Activated T-cell treated with anti-CD3 and anti-CD28 coated beads, Interleukin-2, amount 50 U/mL, for 24 hours (primary cell): Measurements from ENCODE around the gene SREBF2.
"Not testable (repeated sequence)": the region's sequence is repeated elsewhere in the genome, so short reads cannot be mapped to it uniquely, and the experiment has no call there.

Source experiments
- DNase-seq: peaks from one replicate; pipeline ENCODE4 v3.0.0-alpha.2; 2020
- H3K27ac Mint-ChIP-seq: 2 replicates; pipeline ENCODE4 v1.8.0; 2020; ENCODE audit warnings: mild to moderate bottlenecking, mixed read lengths
- H3K27me3 Mint-ChIP-seq: 2 replicates; pipeline ENCODE4 v1.8.0; 2020; ENCODE audit warnings: mixed read lengths
- H3K36me3 Mint-ChIP-seq: 2 replicates; pipeline ENCODE4 v1.8.0; 2020; ENCODE audit warnings: low read depth, mixed read lengths
- H3K4me1 Mint-ChIP-seq: 2 replicates; pipeline ENCODE4 v1.8.0; 2020; ENCODE audit warnings: low read depth, mixed read lengths
- H3K4me3 Mint-ChIP-seq: 2 replicates; pipeline ENCODE4 v1.8.0; 2020; ENCODE audit warnings: mild to moderate bottlenecking, moderate library complexity, mixed read lengths
- H3K9me3 Mint-ChIP-seq: 2 replicates; pipeline ENCODE4 v1.8.0; 2020; ENCODE audit warnings: mixed read lengths

Gene SREBF2

DNA sequence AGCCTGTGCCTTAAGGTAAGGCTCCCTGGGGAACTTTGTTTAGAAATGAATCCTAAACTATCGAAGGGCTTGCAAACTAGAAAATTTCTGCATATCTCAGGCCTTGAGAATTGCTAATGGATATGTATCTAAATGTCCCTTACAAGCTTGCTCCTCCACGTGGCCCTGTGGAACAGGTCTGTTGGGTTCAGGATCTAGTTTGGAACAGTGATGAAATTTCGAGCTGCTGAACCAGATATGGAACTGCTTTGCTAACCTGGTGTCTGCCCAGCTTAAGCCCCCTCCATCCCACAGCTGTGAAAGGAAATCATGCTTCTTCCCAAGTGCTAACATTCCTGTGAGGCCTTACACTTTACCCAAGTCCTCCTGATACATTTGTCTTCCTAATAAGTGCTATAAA lies 11.6 kb downstream of the SREBF2 start:
- H3K4me1 Mint-ChIP-seq, result peaks cover 87% of the 10 kb centered on the region
- DNase-seq, result no peak
- no peaks in the 10 kb centered on the region for H3K27me3 Mint-ChIP-seq
- peak overlapping the region; percentile 94 for H3K27ac Mint-ChIP-seq
- no peaks in the 10 kb centered on the region for H3K9me3 Mint-ChIP-seq
- H3K4me3 Mint-ChIP-seq, result no peak overlapping the region
- H3K36me3 Mint-ChIP-seq, result peaks cover 68% of the 10 kb centered on the region

DNA sequence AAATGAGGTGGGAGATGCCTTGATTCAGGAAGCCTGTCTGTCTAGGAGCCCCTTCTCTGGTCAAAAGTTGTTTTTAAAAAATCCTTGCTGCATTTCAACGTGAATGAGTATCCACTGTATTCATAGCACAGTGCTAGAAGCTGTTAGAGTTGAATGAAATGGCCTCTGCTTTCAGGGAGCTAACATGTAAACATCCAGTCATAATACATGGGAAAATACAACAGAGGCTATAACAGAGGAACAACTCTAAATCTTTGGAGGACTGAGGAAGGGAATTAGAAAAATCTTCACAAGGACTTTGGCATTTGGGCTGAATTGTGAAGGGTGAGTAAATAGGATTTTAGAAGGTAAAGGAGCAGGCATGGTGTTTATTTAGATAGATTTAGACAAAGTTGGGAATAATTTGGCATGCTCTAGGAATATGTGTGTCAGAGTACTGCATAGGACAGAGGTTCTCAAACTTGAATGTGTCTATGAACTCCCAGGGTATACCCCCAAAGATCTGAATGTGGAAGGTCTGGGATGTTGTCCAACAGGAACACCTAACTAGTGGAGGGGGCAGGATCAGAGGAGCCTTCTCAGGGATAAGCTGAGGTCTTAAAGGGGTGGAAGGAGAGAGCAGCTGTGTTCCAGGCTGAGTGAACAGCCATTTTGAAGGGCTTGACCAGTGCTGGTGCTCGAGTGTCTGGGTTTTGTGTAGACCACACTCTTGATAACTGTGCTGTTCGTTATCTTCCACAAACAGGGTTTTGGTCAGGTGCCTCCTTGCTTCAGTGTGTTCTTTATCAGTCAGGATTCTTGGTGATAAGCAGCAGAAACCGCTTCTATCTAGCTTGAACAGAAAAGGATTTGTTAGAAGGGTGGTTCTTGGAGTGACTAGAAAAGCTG lies 12.7 kb downstream of the SREBF2 start:
- Mint-ChIP-seq H3K4me1 (peaks cover 87% of the 10 kb centered on the region), H3K9me3 (no peaks in the 10 kb centered on the region), H3K4me3 (no peak overlapping the region), H3K27ac (peak overlapping the region; percentile 60), H3K27me3 (no peaks in the 10 kb centered on the region), H3K36me3 (peaks cover 67% of the 10 kb centered on the region)
- no peak for DNase-seq

- DNase-seq, result no peak
- Mint-ChIP-seq H3K27me3 (no peaks in the 10 kb centered on the region), H3K4me1 (peaks cover 79% of the 10 kb centered on the region), H3K4me3 (no peak overlapping the region), H3K9me3 (no peaks in the 10 kb centered on the region), H3K36me3 (peaks cover 64% of the 10 kb centered on the region), H3K27ac (peak overlapping the region; percentile 69)
These were observed 13.5 kb downstream of the SREBF2 start for GRCh38 chr22:41846268-41846987.

DNA sequence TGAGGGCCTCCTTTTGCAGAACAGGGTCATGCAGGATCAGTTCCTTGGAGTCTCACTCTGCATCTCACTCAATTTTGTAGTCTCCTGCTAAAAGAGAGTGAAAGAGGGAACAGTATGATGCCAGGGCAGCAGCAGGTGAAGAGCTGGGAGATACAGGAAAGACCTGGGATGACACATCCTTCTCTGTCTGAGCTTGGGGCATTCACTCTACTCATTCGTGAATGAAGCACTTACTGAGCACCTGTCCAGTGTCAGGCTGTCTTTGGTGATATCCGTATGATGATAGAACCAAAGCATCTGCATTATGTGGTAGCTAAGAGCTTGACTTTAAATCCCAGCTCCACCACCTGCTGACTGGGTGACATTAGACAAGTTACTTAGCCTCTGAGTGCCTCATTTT lies 14.4 kb downstream of the SREBF2 start:
- DNase-seq, result no peak
- Mint-ChIP-seq H3K27ac (peak overlapping the region; percentile 69), H3K4me3 (no peak overlapping the region), H3K9me3 (no peaks in the 10 kb centered on the region), H3K36me3 (peaks cover 62% of the 10 kb centered on the region), H3K4me1 (peaks cover 77% of the 10 kb centered on the region), H3K27me3 (no peaks in the 10 kb centered on the region)

DNA sequence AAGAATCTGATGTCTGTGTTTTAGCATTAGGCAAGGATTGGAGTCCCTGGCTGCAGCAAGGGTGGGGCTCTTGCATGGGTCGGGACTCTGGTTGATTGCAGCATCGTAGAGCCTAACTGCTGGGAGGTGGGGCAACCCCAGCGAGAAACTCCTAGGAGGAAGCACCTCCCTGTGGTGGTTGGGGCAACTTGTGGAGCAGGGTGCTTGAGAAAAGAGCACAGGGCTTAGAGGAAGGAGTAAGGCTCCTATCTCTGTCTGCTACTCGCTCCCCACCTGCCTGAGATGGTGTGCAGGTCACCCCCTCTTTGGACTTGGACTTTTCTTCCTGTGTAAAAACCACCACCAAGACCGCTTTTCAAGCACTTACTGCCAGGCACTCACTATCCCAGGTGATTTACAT lies 15.6 kb downstream of the SREBF2 start:
- Mint-ChIP-seq H3K9me3 (no peaks in the 10 kb centered on the region), H3K27ac (peak overlapping the region; percentile 13), H3K27me3 (no peaks in the 10 kb centered on the region), H3K4me3 (no peak overlapping the region), H3K36me3 (peaks cover 61% of the 10 kb centered on the region), H3K4me1 (peaks cover 74% of the 10 kb centered on the region)
- DNase-seq, result no peak

- peak overlapping the region; percentile 95 for H3K27ac Mint-ChIP-seq
- H3K9me3 Mint-ChIP-seq, result no peaks in the 10 kb centered on the region
- DNase-seq, result no peak
- no peak overlapping the region for H3K4me3 Mint-ChIP-seq
- H3K27me3 Mint-ChIP-seq, result no peaks in the 10 kb centered on the region
- H3K36me3 Mint-ChIP-seq, result peaks cover 49% of the 10 kb centered on the region
- peaks cover 79% of the 10 kb centered on the region for H3K4me1 Mint-ChIP-seq
These were observed 23.6 kb downstream of the SREBF2 start for GRCh38 chr22:41856469-41856868.

GRCh38 chr22:41857155-41857859 lies 24.4 kb downstream of the SREBF2 start:
- H3K27ac Mint-ChIP-seq, result peak overlapping the region; percentile 95
- no peaks in the 10 kb centered on the region for H3K9me3 Mint-ChIP-seq
- DNase-seq, result peak; percentile 68
- peaks cover 44% of the 10 kb centered on the region for H3K36me3 Mint-ChIP-seq
- H3K4me3 Mint-ChIP-seq, result peak overlapping the region; percentile 52
- H3K27me3 Mint-ChIP-seq, result no peaks in the 10 kb centered on the region
- H3K4me1 Mint-ChIP-seq, result peaks cover 80% of the 10 kb centered on the region

DNA sequence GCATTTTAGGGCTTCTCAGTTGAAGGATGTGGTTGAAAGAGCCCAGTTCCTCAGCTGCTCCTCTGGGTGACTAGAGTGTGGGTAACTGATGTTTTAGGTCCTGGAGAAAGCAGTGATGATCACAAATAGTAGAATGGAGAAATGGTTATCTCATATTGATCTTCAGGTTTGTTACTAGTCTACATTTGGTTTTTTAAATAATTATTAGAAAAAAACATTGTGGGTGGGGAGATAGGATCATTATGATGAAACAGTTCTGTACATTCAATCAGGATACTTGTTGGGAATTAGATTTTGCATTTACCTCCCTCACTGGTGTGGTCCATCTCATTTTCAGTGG lies 24.9 kb downstream of the SREBF2 start:
- no peak for DNase-seq
- H3K4me1 Mint-ChIP-seq, result peaks cover 83% of the 10 kb centered on the region
- no peaks in the 10 kb centered on the region for H3K9me3 Mint-ChIP-seq
- peak overlapping the region; percentile 95 for H3K27ac Mint-ChIP-seq
- peak overlapping the region; percentile 52 for H3K4me3 Mint-ChIP-seq
- H3K36me3 Mint-ChIP-seq, result peaks cover 41% of the 10 kb centered on the region
- H3K27me3 Mint-ChIP-seq, result no peaks in the 10 kb centered on the region

DNA sequence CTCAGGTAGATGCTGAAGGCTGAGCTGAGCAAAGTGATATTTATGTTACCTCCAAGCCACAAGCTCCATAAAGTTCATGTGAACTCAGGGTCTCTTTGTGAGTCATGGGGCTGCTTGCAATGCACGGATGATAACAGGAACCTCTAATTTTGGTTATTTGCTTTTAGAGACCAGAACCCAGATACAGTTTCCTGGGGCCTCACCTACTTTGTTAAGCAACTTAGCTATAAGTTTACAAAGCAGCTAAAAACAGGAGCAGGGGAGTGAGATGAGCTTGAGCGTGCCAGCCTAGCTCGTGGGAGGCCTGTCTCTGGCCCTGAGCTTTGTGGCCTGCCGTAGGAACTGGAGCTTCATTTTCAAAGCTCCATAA lies 29.2 kb downstream of the SREBF2 start:
- H3K27me3 Mint-ChIP-seq, result no peaks in the 10 kb centered on the region
- DNase-seq, result no peak
- H3K9me3 Mint-ChIP-seq, result no peaks in the 10 kb centered on the region
- peak overlapping the region; percentile 99 for H3K27ac Mint-ChIP-seq
- peak overlapping the region; percentile 76 for H3K4me3 Mint-ChIP-seq
- peaks cover 43% of the 10 kb centered on the region for H3K36me3 Mint-ChIP-seq
- peaks cover 85% of the 10 kb centered on the region for H3K4me1 Mint-ChIP-seq

DNA sequence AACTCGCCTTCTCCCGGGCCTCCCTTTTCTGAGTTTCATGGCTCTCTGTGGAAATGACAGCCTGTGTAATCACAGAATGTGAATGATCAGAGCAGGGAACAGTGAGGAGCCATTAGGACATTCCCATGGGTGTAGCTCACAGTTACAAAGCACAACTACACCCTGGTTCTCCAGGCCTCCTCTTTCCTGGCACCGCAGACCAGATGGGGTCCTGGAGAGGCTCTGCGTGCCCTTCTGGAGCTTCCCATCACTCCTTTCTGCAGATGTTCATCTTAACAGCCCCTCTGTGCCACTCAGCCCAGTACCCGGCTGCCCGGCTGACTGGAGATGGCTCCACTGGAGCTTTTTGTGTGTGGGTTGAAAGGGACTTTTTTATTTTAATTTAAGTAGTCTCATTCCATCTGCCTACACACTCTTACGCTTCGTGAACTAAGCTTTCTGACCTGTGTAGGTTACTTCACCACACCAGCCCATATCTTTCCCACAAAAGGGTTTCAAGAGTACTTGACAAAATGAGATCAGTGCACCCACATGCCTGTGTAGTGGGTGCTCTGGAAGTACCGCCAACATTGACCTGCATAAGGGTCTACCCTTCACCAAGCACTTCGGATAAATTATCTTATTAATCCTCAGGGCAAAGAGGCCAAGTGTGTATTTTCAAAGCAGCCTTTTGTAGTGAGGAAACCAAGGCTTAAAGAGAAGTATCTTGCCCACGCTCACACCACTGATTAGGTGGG lies 29.8 kb downstream of the SREBF2 start:
- peaks cover 47% of the 10 kb centered on the region for H3K36me3 Mint-ChIP-seq
- peak overlapping the region; percentile 99 for H3K27ac Mint-ChIP-seq
- H3K4me1 Mint-ChIP-seq, result peaks cover 81% of the 10 kb centered on the region

GRCh38 chr22:41863472-41863871 lies 30.6 kb downstream of the SREBF2 start:
- Mint-ChIP-seq H3K27ac (peak overlapping the region; percentile 99), H3K9me3 (no peaks in the 10 kb centered on the region), H3K27me3 (no peaks in the 10 kb centered on the region), H3K36me3 (peaks cover 49% of the 10 kb centered on the region), H3K4me1 (peaks cover 74% of the 10 kb centered on the region), H3K4me3 (peak overlapping the region; percentile 76)
- DNase-seq, result no peak

More for the DNA sequence above, 29.8 kb downstream of the SREBF2 start:
- Mint-ChIP-seq H3K4me3 (peak overlapping the region; percentile 76), H3K27me3 (no peaks in the 10 kb centered on the region), H3K9me3 (no peaks in the 10 kb centered on the region)
- DNase-seq, result peak; percentile 79

DNA sequence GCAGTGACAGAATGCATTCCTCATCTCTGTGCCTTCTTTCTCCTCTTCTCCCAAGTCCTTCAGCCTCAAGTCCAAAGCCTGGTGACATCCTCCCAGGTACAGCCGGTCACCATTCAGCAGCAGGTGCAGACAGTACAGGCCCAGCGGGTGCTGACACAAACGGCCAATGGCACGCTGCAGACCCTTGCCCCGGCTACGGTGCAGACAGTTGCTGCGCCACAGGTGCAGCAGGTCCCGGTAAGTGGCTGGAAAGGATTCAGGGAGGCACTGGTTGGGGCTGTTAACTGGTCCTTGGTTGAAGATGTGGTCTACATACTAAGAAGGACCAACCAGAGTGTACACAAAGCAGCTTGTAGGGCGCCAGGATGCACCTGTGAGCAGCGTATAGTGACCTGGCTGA lies 35.7 kb downstream of the SREBF2 start:
- Mint-ChIP-seq H3K9me3 (no peaks in the 10 kb centered on the region), H3K27ac (no peak overlapping the region)

DNA sequence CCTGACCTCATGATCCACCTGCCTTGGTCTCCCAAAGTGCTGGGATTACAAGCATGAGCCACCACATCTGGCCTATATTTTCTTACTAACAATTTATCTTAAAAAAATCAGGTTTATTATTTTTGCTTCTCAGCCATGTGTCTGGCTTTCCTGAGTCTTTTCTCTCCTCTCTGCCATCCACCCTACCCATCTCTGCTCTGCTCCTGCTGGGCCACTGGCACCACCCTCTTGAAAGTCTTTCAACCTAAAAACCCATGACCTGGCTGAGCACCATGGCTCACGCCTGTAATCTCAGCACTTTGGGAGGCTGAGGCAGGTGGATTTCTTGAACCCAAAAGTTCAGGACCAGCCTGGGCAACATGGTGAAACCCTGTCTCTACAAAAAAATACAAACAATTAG lies 37.2 kb downstream of the SREBF2 start:
- Mint-ChIP-seq H3K4me1 (peaks cover 64% of the 10 kb centered on the region), H3K36me3 (peaks cover 95% of the 10 kb centered on the region)
- not testable (repeated sequence) for H3K9me3 Mint-ChIP-seq, H3K4me3 Mint-ChIP-seq, H3K27me3 Mint-ChIP-seq, DNase-seq, H3K27ac Mint-ChIP-seq

More for the DNA sequence above, 35.7 kb downstream of the SREBF2 start:
- H3K36me3 Mint-ChIP-seq, result peaks cover 83% of the 10 kb centered on the region
- H3K4me3 Mint-ChIP-seq, result no peak overlapping the region
- no peaks in the 10 kb centered on the region for H3K27me3 Mint-ChIP-seq
- no peak for DNase-seq
- peaks cover 57% of the 10 kb centered on the region for H3K4me1 Mint-ChIP-seq

- H3K36me3 Mint-ChIP-seq, result peaks cover 95% of the 10 kb centered on the region
- peaks cover 64% of the 10 kb centered on the region for H3K4me1 Mint-ChIP-seq
- H3K27ac Mint-ChIP-seq, result peak overlapping the region; percentile 94
- no peaks in the 10 kb centered on the region for H3K27me3 Mint-ChIP-seq
- no peak for DNase-seq
- H3K9me3 Mint-ChIP-seq, result no peaks in the 10 kb centered on the region
- no peak overlapping the region for H3K4me3 Mint-ChIP-seq
These were observed 37.9 kb downstream of the SREBF2 start for GRCh38 chr22:41870786-41871185.
